RWPE1 (cell line): Measurements from ENCODE around the gene VPS45.
A peak's percentile ranks its signal among the peaks of the same experiment; 100 is the strongest.

ENCODE experiments used
- CTCF ChIA-PET: fragments of 350-600 bp; sonication (Branson Sonifier 250); formaldehyde crosslinking; extraction: SDS; loops from one replicate; lab custom pipeline; 2021; lab: Yijun Ruan, JAX
- POLR2A ChIA-PET: fragments of 400-600 bp; formaldehyde crosslinking; extraction: SDS; loops from one replicate; lab custom pipeline; 2020; ENCODE audit warnings: antibody characterized with exemption; ENCODE audit not compliant: low non-redundant PET; lab: Yijun Ruan, JAX
- DNase-seq: peaks from one replicate; pipeline ENCODE4 v3.0.0; 2012; ENCODE audit warnings: low spot score
- H3K27ac ChIP-seq: fragments of 450-650 bp; 2 replicates; pipeline ENCODE4 v1.5.1; 2017
- TF ChIP-seq, protein P1 (sequence below): fragments of 450-650 bp; conservative IDR thresholded peaks from 2 replicates; pipeline ENCODE4 v1.5.1; 2017; ENCODE audit warnings: low read depth, mild to moderate bottlenecking

The VPS45 gene

DNA sequence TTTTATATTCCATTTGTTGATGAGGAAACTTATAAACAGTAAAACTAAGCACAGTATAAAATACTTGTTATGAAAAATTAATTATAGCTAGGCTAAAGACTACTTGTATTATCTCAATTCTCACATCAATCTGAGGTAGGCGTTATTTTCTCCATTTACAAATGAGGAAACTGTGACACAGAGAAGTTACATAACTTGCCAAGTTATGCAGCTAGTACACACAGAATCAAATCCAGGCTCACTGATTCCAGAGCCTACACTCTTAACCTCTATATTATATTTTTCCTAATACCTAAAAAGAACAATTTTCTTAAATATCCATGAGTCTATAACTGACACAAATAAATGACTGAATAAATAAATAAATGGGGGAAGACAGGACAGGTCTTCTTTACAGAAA, 11.2 kb upstream of the VPS45 start:
- ChIA-PET POLR2A (no interaction called here), CTCF (interaction anchor here (0.7 kb wide), 1 partner anchor 38 kb away, joined by 3 read pairs; no protein-coding TSS in a partner anchor)
- TF ChIP-seq, protein P1, sequence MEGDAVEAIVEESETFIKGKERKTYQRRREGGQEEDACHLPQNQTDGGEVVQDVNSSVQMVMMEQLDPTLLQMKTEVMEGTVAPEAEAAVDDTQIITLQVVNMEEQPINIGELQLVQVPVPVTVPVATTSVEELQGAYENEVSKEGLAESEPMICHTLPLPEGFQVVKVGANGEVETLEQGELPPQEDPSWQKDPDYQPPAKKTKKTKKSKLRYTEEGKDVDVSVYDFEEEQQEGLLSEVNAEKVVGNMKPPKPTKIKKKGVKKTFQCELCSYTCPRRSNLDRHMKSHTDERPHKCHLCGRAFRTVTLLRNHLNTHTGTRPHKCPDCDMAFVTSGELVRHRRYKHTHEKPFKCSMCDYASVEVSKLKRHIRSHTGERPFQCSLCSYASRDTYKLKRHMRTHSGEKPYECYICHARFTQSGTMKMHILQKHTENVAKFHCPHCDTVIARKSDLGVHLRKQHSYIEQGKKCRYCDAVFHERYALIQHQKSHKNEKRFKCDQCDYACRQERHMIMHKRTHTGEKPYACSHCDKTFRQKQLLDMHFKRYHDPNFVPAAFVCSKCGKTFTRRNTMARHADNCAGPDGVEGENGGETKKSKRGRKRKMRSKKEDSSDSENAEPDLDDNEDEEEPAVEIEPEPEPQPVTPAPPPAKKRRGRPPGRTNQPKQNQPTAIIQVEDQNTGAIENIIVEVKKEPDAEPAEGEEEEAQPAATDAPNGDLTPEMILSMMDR, result no peak
- H3K27ac ChIP-seq, result no peak overlapping the region
- no peak for DNase-seq

DNA sequence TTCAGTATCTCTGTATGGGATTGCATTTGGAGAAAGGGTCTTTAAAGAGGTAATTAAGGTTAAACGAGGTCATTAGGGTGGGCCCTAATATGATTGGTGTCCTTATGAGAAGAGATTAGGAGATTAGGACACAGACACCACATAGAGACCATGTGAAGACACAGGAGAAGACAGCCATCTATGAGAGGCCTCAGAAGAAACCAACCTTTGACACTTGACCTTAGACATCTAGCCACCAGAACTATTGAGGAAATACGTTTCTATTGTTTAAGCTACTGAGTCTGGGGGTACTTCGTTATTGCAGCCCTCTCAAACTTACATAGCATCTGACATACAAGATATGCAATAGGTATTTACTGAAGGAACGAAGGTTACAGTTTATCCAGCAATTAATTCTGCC, 7.3 kb upstream of the VPS45 start:
- TF ChIP-seq, protein P1, result no peak
- ChIA-PET POLR2A (no interaction called here), CTCF (no interaction called here)
- DNase-seq, result no peak
- no peak overlapping the region for H3K27ac ChIP-seq

GRCh38 chr1:150061632-150062101, 5.9 kb upstream of the VPS45 start:
- ChIA-PET CTCF (no interaction called here), POLR2A (no interaction called here)
- peak; percentile 20 for DNase-seq
- no peak overlapping the region for H3K27ac ChIP-seq
- TF ChIP-seq, protein P1, result no peak

- TF ChIP-seq, protein P1, result no peak
- no peak overlapping the region for H3K27ac ChIP-seq
- ChIA-PET CTCF (no interaction called here), POLR2A (no interaction called here)
- no peak for DNase-seq
Measured at GRCh38 chr1:150062113-150062512, 5.5 kb upstream of the VPS45 start.

DNA sequence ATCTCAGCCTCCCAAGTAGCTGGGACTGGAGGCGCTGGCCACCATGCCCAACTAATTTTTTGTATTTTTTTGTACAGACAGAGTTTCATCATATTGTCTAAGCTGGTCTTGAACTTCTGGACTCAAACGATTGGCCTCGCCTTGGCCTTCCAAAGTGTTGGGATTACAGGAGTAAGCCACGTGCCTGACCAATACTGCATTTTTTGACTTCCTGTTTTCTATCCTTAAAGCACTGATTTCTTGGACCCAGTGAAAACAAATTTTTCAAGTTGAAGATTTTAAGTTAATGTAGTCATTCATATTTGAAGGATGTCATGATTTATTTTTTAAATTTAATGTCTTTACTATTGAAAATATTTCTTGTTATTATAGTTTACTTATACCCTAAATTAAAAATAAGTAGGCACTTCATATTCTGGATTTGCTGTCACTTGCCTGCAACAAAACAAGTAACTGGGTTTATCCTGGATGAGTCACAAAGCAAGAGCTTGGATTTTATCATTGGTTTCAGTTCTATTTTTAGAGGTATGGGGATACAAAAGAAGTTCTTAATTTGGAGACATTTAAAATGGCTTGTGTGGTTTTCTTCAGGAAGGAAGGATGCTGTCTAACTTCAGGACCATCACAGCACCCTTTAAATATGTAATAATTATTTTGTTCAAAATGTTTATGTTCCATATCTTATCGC, 2.2 kb upstream of the VPS45 start:
- CTCF ChIA-PET, result no interaction called here
- H3K27ac ChIP-seq, result no peak overlapping the region
- TF ChIP-seq, protein P1, result no peak
- peak; percentile 9 for DNase-seq
- POLR2A ChIA-PET, result no interaction called here

DNA sequence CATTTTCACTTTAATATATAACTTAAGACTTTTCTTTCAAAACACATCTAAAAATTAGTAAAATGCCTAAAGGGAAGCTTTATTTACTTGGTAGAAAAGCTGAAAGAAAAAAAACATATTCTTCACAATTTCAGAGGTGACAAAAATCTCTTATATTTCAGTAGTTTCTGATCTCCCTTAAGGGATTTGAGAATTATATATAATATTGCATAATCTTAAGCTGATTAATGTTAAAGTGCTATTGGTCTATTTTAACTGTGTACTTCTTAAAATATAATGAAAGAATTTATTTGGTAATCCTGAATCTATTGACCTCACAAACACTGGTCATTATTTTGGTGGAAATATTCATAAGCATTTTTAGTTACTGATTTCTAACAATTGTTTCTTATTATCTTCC, 1.2 kb upstream of the VPS45 start:
- CTCF ChIA-PET, result no interaction called here
- peak overlapping the region; percentile 97 for H3K27ac ChIP-seq
- POLR2A ChIA-PET, result interaction anchor here (0.6 kb wide), 1 partner anchor 178 kb away, joined by 3 read pairs; no protein-coding TSS in a partner anchor

More for the DNA sequence above, 1.2 kb upstream of the VPS45 start:
- TF ChIP-seq, protein P1, result no peak
- no peak for DNase-seq
